Uterus (tissue), 4 donors: Measurements from ENCODE around the gene KCNK6. TPM values are rescaled to one million over a fixed set of nuclear protein-coding genes. Genes with fewer than 3 reads are reported as not detected.

Experiments used
- DNase-seq, 2 donors: peaks; one replicate each; pipeline ENCODE4 v3.0.0-alpha.2; 2019 to 2020
- H3K27ac ChIP-seq, 2 donors: fragments of 200-600 bp; sonication (generic); 1 replicate in 1 of 2; 2 replicates in 1 of 2; pipeline ENCODE4 v1.5.1; 2016 to 2018
- H3K27me3 ChIP-seq, 2 donors: fragments of 200-600 bp; sonication (generic); one replicate each; pipeline ENCODE4 v1.5.1; 2018 to 2019; ENCODE audit warnings: control low read depth in 1 of 2
- H3K36me3 ChIP-seq, 2 donors: fragments of 200-600 bp; sonication (generic); one replicate each; pipeline ENCODE4 v1.5.1; 2019; ENCODE audit warnings: control low read depth in 1 of 2
- H3K4me1 ChIP-seq, 2 donors: fragments of 200-600 bp; sonication (generic); one replicate each; pipeline ENCODE4 v1.5.1; 2018 to 2019; ENCODE audit warnings: control low read depth in 1 of 2
- H3K4me3 ChIP-seq, 2 donors: fragments of 200-600 bp; sonication (generic); 1 replicate in 1 of 2; 2 replicates in 1 of 2; pipeline ENCODE4 v1.5.1; 2018 to 2019; ENCODE audit warnings: mild to moderate bottlenecking in 1 of 2
- H3K9me3 ChIP-seq, 2 donors: fragments of 200-600 bp; sonication (generic); one replicate each; pipeline ENCODE4 v1.5.1; 2019; ENCODE audit warnings: control low read depth in 1 of 2
- CTCF ChIP-seq, 4 experiments: fragments of 200-600 bp in 2 of 4; fragments of 450-650 bp in 2 of 4; sonication (generic) in 2 of 4; IDR thresholded peaks; one replicate each; pipeline ENCODE4 v1.5.1; 2016 to 2019; ENCODE audit warnings: antibody characterized with exemption in 4 of 4, mild to moderate bottlenecking in 2 of 4, moderate library complexity in 1 of 4
- POLR2A ChIP-seq, 2 donors: fragments of 450-650 bp; IDR thresholded peaks; one replicate each; pipeline ENCODE4 v1.6.1; 2016; ENCODE audit warnings: antibody characterized with exemption in 2 of 2, mild to moderate bottlenecking in 1 of 2, moderate library complexity in 1 of 2
- intact Hi-C: fragments of 100-400 bp; cut with DNase I; formaldehyde crosslinking; loops from one replicate; pipeline ENCODE4 v1.15.1; 2023; ENCODE audit warnings: low total_unique reads
- total RNA-seq, 4 donors: library from RNA; depleted of rRNA in 3 of 4; stranded (reverse); fragments of >200 nt in 3 of 4; gene quantifications; one replicate each; pipeline versions ENCODE4 v1.1.0 to v1.2.4, GENCODE V29; 2014 to 2023
- donor health status: DM: yes; HTN: yes; CAD: no.

KCNK6 gene
- total RNA-seq, 4 donors from 2014 or later: 0.59 to 60.6 (median 4.3) TPM

GRCh38 chr19:38287604-38288003 lies 32.0 kb upstream of the KCNK6 start:
- no peak for DNase-seq
- intact Hi-C loops: no loop called here
- peaks cover 0 to 4% of the 10 kb centered on the region in 2 donors for H3K4me1 ChIP-seq
- H3K27ac ChIP-seq: no peak overlapping the region
- no peaks in the 10 kb centered on the region for H3K9me3 ChIP-seq
- H3K4me3 ChIP-seq: no peak overlapping the region
- TF ChIP-seq POLR2A (IDR thresholded peaks at IDR 0.05) (no peak), CTCF (IDR thresholded peaks at IDR 0.05) (no peak)
- H3K27me3 ChIP-seq: no peaks in the 10 kb centered on the region
- H3K36me3 ChIP-seq: no peaks in the 10 kb centered on the region

- H3K36me3 ChIP-seq: no peaks in the 10 kb centered on the region
- H3K27me3 ChIP-seq: no peaks in the 10 kb centered on the region
- H3K4me1 ChIP-seq: peaks cover 0 to 4% of the 10 kb centered on the region in 2 donors
- TF ChIP-seq POLR2A (IDR thresholded peaks at IDR 0.05) (no peak), CTCF (IDR thresholded peaks at IDR 0.05) (no peak)
- H3K9me3 ChIP-seq: no peaks in the 10 kb centered on the region
- intact Hi-C loops: no loop called here
- H3K27ac ChIP-seq: no peak overlapping the region
- no peak overlapping the region for H3K4me3 ChIP-seq
- no peak for DNase-seq
Observed at GRCh38 chr19:38288123-38288855, 31.4 kb upstream of the KCNK6 start.

GRCh38 chr19:38289955-38290354 lies 29.7 kb upstream of the KCNK6 start:
- Histone ChIP-seq H3K36me3 (no peaks in the 10 kb centered on the region), H3K27ac (no peak overlapping the region), H3K4me1 (no peaks in the 10 kb centered on the region), H3K9me3 (no peaks in the 10 kb centered on the region), H3K4me3 (no peak overlapping the region), H3K27me3 (no peaks in the 10 kb centered on the region)
- no peak for DNase-seq
- TF ChIP-seq POLR2A (IDR thresholded peaks at IDR 0.05): no peak
- no peak for TF ChIP-seq CTCF (IDR thresholded peaks at IDR 0.05)
- intact Hi-C loops: no loop called here

GRCh38 chr19:38290631-38291147 lies 29.0 kb upstream of the KCNK6 start:
- H3K9me3 ChIP-seq: no peaks in the 10 kb centered on the region
- no peak overlapping the region for H3K27ac ChIP-seq
- intact Hi-C loops: no loop called here
- TF ChIP-seq CTCF (IDR thresholded peaks at IDR 0.05) (no peak), POLR2A (IDR thresholded peaks at IDR 0.05) (peak in 1 of 2 donors; percentile 12)
- no peaks in the 10 kb centered on the region for H3K36me3 ChIP-seq
- H3K4me3 ChIP-seq: no peak overlapping the region
- DNase-seq: no peak
- H3K4me1 ChIP-seq: no peaks in the 10 kb centered on the region
- no peaks in the 10 kb centered on the region for H3K27me3 ChIP-seq

- DNase-seq: no peak
- Histone ChIP-seq H3K9me3 (no peaks in the 10 kb centered on the region), H3K4me1 (no peaks in the 10 kb centered on the region), H3K4me3 (no peak overlapping the region), H3K36me3 (no peaks in the 10 kb centered on the region), H3K27me3 (no peaks in the 10 kb centered on the region), H3K27ac (no peak overlapping the region)
- intact Hi-C loops: no loop called here
- TF ChIP-seq CTCF (IDR thresholded peaks at IDR 0.05) (no peak), POLR2A (IDR thresholded peaks at IDR 0.05) (no peak)
Observed at GRCh38 chr19:38291855-38292254, 27.8 kb upstream of the KCNK6 start.
